HCT116 (cell line): ENCODE measurements around the gene OCA2.

ENCODE experiments used
- CEBPB ChIP-seq: IDR thresholded peaks from 2 replicates; pipeline ENCODE4 v1.6.1; 2012; ENCODE audit warnings: low read depth
- CTCF ChIP-seq, 3 experiments: fragments of 200-600 bp in 1 of 3; sonication (generic) in 1 of 3; IDR thresholded peaks in 2 of 3; conservative IDR thresholded peaks in 1 of 3; 2 replicates each; pipeline ENCODE4 v1.5.1; 2012 to 2017; ENCODE audit warnings: low read depth in 2 of 3, low read length in 2 of 3, antibody characterized with exemption in 1 of 3, borderline replicate concordance in 1 of 3, control low read depth in 1 of 3, mild to moderate bottlenecking in 1 of 3, mixed read lengths in 1 of 3, mixed run types in 1 of 3, moderate library complexity in 1 of 3; ENCODE audit not compliant: insufficient read depth in 1 of 3
- EZH2 ChIP-seq: fragments of 200-600 bp; sonication (generic); IDR thresholded peaks from 2 replicates; pipeline ENCODE4 v1.6.1; 2017; ENCODE audit warnings: antibody characterized with exemption, mixed run types
- POLR2A ChIP-seq: IDR thresholded peaks from 2 replicates; pipeline ENCODE4 v1.7.0; 2011; ENCODE audit warnings: borderline replicate concordance; ENCODE audit not compliant: insufficient read depth, insufficient read length; ENCODE audit errors: extremely low read depth
- SP1 ChIP-seq: IDR thresholded peaks from 2 replicates; pipeline ENCODE4 v1.6.1; 2012; ENCODE audit warnings: low read depth
- TF ChIP-seq, protein P1 (sequence below): IDR thresholded peaks from 2 replicates; pipeline ENCODE4 v1.6.1; 2012; ENCODE audit warnings: low read depth

DNA sequence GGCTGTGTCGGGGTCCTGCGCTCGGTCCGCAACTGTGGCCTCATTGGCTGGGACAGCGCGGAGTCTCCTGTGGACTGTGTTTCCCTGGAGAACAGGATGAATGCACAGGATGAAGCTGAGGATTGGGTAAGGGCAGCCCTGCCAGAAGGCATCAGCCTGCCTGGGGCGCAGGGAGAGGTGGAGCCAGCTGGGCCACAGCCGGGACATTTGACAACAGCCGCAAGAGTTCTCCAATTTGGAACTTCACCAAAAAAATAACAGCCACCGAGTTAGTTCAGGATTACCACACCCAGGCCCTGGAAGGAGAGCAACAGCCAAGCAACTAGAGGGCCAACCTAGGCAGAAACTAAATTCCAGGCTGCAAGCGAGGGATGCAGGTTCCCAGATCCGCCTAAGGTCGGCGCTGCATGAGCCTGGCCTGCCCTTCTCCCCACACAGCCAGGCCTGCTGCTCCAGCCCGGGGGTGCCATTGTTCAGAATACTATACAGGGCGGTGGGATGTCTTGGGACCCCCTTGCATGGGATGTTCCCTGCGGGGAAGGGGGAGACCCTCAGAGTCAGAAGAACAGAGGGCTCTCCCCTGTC is 229.3 kb downstream of the OCA2 start:
- no peak for TF ChIP-seq CTCF (IDR thresholded peaks at IDR 0.05 in 2 of 3, conservative IDR thresholded peaks at IDR 0.05 in 1 of 3; ENCODE audit: borderline replicate concordance in 1 of 3, insufficient read depth in 1 of 3, low read depth in 2 of 3, low read length in 2 of 3)
- TF ChIP-seq, protein P1, sequence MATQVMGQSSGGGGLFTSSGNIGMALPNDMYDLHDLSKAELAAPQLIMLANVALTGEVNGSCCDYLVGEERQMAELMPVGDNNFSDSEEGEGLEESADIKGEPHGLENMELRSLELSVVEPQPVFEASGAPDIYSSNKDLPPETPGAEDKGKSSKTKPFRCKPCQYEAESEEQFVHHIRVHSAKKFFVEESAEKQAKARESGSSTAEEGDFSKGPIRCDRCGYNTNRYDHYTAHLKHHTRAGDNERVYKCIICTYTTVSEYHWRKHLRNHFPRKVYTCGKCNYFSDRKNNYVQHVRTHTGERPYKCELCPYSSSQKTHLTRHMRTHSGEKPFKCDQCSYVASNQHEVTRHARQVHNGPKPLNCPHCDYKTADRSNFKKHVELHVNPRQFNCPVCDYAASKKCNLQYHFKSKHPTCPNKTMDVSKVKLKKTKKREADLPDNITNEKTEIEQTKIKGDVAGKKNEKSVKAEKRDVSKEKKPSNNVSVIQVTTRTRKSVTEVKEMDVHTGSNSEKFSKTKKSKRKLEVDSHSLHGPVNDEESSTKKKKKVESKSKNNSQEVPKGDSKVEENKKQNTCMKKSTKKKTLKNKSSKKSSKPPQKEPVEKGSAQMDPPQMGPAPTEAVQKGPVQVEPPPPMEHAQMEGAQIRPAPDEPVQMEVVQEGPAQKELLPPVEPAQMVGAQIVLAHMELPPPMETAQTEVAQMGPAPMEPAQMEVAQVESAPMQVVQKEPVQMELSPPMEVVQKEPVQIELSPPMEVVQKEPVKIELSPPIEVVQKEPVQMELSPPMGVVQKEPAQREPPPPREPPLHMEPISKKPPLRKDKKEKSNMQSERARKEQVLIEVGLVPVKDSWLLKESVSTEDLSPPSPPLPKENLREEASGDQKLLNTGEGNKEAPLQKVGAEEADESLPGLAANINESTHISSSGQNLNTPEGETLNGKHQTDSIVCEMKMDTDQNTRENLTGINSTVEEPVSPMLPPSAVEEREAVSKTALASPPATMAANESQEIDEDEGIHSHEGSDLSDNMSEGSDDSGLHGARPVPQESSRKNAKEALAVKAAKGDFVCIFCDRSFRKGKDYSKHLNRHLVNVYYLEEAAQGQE, result no peak
- TF ChIP-seq POLR2A, result no peak
- no peak for TF ChIP-seq EZH2
- no peak for TF ChIP-seq CEBPB
- no peak for TF ChIP-seq SP1
